HUDEP-2 (cell line): ENCODE measurements around the gene LEFTY1.
"Not testable (repeated sequence)": the region's sequence is repeated elsewhere in the genome, so short reads cannot be mapped to it uniquely, and the experiment has no call there.

ENCODE experiments used
- DNase-seq, 76 experiments: peaks; one replicate each; lab custom pipeline; 2025; ENCODE audit not compliant: unreplicated experiment in 76 of 76; lab: John Stamatoyannopoulos, UW

Gene LEFTY1, protein sequence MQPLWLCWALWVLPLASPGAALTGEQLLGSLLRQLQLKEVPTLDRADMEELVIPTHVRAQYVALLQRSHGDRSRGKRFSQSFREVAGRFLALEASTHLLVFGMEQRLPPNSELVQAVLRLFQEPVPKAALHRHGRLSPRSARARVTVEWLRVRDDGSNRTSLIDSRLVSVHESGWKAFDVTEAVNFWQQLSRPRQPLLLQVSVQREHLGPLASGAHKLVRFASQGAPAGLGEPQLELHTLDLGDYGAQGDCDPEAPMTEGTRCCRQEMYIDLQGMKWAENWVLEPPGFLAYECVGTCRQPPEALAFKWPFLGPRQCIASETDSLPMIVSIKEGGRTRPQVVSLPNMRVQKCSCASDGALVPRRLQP

DNA sequence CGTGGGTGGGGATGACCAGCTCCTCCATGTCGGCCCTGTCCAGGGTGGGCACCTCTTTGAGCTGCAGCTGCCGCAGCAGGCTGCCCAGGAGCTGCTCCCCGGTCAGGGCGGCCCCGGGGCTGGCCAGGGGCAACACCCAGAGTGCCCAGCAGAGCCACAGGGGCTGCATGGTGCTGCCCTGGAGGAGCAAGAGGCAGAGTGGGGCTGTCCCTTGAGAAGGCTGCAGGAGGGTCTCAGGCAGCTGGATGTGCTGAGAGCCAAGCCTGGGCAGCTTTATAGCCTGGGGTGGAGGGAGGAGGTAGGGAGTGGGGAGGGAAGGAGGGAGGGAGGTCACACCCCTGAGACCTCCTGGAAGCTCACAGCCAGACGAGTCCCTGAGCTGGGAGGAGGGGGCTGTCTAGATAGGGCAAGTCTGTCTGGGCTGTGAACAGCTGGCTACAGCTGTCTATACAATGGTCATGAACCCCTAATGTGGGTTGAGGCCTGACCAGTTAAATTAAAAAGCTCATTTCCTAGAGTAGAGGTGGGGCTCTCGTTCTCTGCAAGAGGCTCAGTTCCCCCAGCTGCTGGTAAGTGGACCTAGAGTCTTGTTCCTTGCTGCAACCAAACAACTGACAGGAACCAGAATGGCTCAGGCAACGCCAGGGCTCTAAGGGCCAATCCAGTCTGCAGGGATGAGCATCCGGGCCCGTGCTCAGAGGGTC, at the start of gene LEFTY1:
Gene LEFTY1 (minus strand): TSS at position 249 of the 704 bp plus-strand sequence. CDS start 80 bp downstream, at position 169.
- DNase-seq, result no peak

DNA sequence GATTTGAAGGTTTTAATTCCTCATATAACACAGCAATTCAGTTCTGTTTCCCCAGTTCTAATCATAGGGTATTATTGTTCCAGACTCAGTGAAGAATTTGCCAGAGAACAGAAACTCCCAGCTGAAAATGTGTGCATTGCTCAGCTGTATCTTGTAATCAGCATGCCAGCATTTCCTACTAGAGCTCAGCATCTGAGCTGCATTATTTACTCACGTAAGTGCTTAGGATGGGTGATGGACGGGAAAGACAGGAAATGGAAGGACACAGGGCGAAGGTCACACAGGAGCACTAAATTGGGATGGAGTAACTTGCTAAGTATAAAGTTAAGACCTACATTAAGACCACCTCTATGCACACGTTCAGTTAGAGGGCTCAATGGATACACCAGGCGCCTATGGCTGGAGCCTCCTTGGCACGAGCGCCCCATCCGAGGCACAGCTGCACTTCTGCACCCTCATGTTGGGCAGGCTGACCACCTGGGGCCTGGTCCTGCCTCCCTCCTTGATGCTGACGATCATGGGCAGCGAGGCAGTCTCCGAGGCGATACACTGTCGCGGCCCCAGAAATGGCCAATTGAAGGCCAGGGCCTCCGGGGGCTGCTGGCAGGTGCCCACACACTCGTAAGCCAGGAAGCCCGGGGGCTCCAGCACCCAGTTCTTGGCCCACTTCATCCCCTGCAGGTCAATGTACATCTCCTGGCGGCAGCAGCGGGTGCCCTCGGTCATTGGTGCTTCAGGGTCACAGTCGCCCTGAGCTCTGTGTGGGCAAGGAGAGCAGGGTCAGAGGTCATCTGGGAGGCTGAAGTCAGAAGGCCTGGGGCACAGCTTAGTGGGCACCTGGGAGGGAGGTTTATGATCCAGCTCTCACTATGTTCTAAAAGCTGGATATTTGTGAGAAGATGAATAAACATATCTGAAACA, 48.4 kb upstream of the LEFTY1 start:
- no peak for DNase-seq

DNA sequence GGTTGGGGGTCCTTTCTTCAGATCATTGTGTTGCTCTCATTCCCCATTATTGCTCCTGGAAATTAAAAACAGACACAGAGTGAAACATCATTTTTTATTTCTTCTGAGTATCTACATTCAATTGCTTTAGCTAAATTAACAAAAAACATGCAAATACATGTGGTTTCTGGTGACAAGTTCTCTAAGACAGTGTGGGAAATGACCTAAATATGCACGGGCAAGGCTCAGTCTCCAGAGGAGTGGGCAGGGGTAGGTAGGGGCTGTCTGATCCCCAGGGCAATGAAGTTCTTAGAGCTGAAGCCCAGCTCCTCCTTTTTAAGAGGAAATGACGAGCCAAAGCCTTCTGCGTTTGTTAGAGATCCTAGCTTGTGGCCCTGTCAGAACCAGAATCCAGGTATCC, 47.6 kb upstream of the LEFTY1 start:
- DNase-seq, result no peak

- DNase-seq, result not testable (repeated sequence)
Observed at GRCh38 chr1:225936086-225936485, 47.1 kb upstream of the LEFTY1 start.

GRCh38 chr1:225934711-225935110, 45.8 kb upstream of the LEFTY1 start:
- no peak for DNase-seq

DNA sequence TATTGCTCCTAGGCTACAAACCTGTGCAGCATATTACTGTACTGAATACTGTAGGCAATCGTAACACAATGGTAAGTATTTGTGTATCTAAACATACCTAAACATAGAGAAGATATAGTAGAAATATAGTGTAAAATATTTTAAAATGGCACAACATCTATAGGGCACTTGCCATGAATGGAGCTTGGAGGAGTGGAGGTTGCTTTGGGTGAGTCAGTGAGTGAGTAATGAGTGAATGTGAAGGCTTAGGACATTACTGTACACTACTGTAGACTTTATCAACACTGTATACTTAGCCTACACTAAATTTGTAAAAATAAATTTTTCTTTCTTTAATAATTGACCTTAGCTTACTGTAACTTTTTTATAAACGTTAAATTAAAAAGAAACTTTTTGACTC, 44.1 kb upstream of the LEFTY1 start:
- peak in 1 of 76 experiments; percentile 3 for DNase-seq

DNA sequence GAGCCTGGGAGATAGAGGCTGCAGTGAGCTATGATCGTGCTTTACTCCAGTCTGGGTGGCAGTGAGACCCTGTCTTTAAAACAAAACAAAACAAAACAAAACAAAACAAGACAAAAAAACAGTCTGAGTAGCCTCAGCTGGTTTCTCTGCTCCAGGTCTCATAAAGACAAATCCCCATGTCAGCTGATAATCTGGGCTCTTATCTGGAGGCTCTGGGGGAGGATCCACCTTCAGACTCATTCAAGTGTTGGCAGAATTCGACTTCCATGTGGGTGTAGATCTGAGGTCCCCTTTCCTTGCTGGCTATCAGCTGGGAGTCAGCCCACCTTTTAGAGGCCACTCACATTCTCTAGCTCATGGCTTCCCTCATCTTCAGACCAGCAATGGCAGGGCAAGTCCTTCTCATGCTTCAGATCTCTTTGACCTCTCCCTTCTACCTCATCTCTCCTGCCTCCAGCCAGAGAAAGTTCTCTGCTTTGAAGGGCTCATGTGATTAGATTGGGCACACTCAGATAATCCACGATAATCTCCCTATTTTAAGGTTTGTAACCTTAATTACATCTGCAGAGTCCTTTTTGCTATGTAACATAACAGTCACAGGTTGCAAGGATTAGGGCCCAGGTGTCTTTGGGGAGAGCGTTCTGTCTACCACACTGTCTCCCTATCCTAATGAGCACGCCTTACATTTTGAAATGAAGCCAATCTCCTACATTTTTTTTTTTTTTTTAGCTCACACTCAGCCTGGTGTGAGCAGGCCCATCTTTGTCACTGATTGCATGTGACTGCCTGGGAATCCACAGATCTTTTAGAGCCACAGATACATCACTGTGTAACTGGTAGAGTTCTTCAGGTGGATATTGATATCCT, 42.6 kb upstream of the LEFTY1 start:
- peak in 55 of 76 experiments; percentile 8 to 76 (median 33) for DNase-seq

DNA sequence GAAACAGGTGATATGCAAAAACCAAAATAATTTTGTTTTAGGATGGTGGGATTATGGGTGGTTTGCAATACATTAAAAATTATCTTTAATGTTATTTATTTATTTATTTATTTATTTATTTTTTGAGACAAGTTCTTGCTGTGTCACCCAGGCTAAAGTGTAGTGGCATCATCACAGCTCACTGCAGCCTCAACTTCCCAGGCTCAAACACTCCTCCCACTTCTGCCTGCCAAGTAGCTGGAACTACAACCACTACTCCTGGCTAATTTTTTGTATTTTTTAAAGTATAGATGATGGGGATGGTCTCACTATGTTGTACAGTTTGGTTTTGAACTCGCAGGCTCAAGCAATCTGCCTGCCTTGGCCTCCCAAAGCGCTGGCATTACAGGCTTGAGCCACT, 41.6 kb upstream of the LEFTY1 start:
- DNase-seq, result no peak

DNA sequence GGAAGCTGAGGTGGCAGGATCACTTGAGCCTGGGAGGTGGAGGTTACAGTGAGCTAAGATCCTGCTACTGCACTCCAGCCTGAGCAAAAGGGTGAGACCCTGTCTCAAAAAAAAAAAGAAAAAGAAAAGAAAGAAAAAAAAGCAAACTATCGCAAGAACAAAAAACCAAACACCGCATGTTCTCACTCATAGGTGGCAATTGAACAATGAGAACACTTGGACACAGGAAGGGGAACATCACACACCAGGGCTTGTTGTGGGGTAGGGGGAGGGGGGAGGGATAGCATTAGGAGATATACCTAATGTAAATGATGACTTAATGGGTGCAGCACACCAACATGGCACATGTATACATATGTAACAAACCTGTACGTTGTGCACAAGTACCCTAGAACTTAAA, 40.5 kb upstream of the LEFTY1 start:
- DNase-seq, result not testable (repeated sequence)

DNA sequence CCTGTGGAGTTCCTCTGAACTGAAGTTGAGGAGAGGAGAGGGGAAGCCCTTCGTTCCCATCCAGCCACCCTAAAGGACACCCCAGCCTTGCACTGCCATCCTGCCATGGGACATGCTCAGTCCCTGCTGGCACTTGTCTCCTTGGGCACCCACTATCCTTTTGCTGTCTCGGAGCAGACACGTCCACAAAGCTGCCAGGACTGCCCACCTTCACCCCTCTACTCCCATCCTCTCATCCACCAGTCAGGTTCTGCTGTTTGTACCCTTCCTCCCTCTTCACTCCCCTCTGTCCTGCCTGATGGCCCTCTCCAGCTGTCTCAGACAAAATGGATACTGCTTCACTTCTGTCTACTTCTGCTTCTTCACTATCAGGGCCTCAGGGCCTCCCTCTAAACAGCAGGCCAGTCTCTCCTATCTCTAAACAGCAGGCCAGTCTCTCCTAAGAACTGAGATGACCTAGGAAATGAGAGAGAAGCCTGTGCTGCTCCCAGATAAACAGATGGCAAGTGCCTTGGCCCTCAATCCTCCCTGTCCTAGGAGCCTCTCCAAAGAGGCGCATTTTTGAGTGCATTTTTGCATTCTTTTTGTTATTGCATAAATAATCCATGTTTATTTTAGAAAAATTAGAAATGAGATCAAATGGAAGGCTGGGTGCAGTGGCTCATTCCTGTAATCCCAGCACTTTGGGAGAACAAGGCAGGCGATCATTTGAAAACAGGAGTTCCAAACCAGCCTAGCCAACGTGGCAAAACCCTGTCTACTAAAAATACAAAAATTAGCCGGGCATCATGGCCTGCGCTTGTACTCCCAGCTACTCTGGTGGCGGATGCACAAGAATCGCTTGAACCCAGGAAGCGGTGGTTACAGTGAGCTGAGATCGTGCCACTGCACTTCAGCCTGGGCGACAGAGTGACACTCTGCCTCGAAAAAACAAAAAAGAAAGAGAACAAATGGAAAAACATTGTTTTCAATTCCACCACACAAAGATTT, 39.5 kb upstream of the LEFTY1 start:
- DNase-seq, result peak; percentile 22 to 94 (median 78)

DNA sequence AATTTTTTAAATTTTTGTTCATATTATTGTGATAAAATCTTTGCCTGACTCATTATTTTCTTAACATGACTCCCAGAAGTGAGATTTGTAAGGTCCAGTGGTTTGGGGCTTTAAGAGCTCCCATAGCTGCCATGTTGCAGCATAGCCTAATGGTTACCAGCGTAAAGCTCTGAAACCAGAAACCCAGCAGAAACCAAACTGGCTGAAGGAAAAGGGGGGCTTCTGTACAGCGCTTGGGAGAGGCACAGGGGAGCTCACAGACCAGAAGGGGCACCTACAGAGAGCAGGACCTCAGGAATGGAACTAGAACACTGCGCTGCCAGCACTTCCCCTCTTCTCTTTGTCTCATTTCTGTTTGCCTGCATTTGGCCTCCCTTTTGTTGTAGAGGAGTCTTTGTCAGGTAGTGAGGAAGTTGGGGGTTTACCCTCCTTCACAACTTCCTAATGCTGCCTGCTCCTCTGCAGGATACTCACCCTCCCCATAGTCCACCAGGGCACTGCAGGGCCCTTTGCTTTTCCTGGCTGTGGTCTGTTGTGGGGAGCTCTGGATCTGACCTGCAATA, 37.7 kb upstream of the LEFTY1 start:
- DNase-seq, result peak in 2 of 76 experiments; percentile 10 to 22

DNA sequence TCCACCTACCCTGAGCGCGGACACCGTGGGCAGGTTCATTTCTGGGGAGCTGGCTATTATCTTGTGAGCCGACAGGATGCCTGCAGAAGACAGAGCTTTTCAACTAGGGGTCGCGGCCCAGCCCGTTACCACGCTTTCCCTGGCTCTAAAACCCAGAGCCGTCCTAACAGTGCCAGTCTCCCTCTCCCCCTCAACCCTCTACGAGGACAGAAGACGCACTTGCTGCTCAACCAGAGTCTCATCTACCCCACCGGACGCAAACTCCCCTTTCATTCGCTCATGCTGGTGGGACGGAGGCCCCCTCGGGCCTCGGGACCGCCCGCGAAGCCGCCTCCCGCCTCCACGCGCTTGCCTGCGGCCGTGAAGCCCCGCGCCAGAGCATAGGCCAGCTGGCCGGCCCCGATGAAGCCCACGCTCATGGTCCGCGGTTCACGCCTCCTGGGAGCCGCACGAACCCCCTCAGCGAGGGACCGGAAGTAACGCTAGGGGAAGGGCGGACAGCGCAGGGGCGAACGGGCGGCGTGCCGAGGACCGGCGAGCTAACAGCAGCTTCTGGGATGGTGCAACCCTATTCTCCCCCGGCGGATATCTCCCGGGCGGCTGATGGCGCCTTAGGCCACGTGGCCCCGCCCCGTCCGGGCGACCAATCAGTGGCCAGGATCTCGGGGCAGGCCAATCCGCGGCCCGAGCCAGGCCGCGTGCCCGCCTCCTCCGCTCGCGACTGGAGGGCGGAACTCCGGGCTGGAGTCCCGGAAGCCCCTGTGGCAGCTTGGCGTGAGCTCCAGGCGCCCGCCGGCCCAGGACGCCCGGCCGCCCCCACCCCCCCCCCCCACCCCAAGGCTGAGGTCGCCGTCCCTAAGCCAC, 35.0 kb upstream of the LEFTY1 start, which contains the start of gene PYCR2:
Gene PYCR2 (minus strand): TSS at position 559 of the 864 bp plus-strand sequence. CDS start 140 bp downstream, at position 419.
- DNase-seq, result peak; percentile 15 to 96 (median 91)

- peak in 1 of 76 experiments; percentile 15 for DNase-seq
Observed at GRCh38 chr1:225923381-225923691, 34.4 kb upstream of the LEFTY1 start.

DNA sequence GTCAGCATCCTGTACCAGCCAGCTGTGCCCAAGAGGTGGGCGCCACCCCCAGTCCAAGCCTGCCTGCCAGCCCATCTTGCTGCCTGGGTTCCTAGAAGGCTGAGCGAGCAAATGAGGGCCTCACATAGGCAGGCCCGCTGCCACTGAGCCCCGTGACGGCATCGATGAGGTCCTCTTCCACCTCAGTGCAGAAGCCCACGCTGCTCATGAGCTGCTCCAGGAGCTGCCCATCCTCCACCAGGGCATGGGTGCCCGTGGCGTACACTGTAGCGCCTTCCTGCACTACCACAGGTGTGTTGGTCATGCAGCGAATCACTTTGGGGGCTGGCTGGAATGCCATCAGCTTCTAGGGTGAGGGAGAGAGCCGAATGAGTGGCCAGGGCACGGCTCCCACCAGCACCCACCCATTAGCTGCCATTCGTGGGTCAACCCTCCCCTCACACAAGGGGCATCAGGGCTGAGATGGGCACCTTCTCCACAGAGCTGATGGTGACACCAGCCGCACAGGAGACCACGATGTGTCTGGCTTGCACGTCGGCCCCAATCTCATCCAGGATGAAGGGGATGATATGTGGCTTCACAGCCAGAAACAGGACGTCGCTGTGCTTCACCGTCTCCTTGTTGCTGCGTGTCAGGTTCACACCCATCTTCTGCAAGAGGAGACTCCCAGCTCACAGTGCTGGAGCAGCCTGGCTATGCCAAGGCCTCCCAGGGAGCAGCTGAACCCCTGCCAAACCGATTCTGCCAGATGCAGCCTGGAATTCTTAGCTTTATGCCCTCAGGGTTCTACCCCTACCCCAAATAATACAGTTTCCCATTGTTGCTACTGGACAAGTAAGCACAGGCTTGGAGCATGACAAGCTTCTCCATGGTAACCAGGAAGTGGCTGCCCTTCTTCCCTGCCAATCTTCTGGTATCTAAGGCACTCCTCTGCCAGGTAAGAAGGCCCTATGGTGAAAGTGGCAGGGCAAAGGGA, 33.1 kb upstream of the LEFTY1 start:
- no peak for DNase-seq

DNA sequence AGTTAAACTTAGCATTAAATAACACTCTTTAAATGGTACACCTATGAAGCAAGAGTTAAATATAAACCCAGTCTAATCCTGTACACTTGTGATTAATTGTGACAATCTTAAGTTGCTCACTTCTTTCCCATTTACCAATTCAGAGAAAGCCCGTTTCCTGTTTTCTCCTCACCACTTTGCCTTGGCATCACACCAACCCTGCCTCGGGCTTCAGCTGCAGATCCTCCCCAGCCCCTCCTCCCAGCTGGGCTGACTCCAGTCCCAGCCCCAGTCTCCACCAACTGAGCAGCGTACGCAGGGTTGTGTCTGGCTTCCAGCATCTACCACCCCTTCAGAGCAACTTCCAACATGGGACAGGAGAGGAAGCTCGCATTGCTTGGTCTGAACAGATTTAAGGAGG, 31.0 kb upstream of the LEFTY1 start:
- DNase-seq, result peak in 55 of 76 experiments; percentile 6 to 74 (median 40)

DNA sequence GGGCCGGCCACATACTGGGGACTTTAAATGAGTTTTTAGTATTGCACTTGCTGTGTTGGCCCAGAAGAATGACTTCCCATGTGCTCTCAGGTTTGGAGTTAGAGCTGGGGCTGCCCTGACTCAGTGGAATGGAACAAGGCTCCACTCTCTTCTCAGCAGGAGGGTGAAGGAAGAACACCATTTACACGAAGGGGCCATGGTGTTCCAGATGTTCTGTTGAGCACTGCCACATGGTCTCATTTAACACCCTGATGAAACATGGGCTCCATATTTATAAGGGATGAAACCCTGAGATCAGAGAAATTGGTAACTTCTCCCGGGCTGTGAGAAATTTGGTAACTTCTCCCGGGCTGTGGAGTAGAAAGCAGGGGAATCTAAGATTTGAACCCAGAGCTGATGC, 29.3 kb upstream of the LEFTY1 start:
- no peak for DNase-seq
